Thyroid gland (tissue), 4 donors: ENCODE results near the gene ESF1. TPM values are rescaled to one million over a fixed set of nuclear protein-coding genes. Genes with fewer than 3 reads are reported as not detected.

Experiments
- DNase-seq, 2 donors: peaks; one replicate each; pipeline ENCODE4 v3.0.0-alpha.2; 2019
- H3K27ac ChIP-seq, 3 donors: fragments of 200-600 bp; sonication (generic); 1 replicate in 2 of 3; 2 replicates in 1 of 3; pipeline ENCODE4 v1.5.1; 2016 to 2019; ENCODE audit warnings: mild to moderate bottlenecking in 1 of 3, moderate library complexity in 1 of 3
- H3K27me3 ChIP-seq: fragments of 200-600 bp; sonication (generic); one replicate; pipeline ENCODE4 v1.5.1; 2019
- H3K36me3 ChIP-seq, 2 donors: fragments of 200-600 bp; sonication (generic); one replicate each; pipeline ENCODE4 v1.5.1; 2016 to 2019
- H3K4me1 ChIP-seq, 2 donors: fragments of 200-600 bp; sonication (generic); one replicate each; pipeline ENCODE4 v1.5.1; 2017 to 2019
- H3K4me3 ChIP-seq, 3 donors: fragments of 200-600 bp; sonication (generic); replicated peaks in 1 of 3; 1 replicate in 2 of 3; 2 replicates in 1 of 3; pipeline ENCODE4 v1.5.1; 2016; ENCODE audit warnings: mild to moderate bottlenecking in 1 of 3
- H3K9me3 ChIP-seq: fragments of 200-600 bp; sonication (generic); one replicate; pipeline ENCODE4 v1.5.1; 2017
- CTCF ChIP-seq, 6 experiments: fragments of 200-600 bp in 3 of 6; fragments of 450-650 bp in 3 of 6; sonication (generic) in 3 of 6; IDR thresholded peaks; one replicate each; pipeline ENCODE4 v1.5.1; 2016 to 2019; ENCODE audit warnings: antibody characterized with exemption in 6 of 6, mild to moderate bottlenecking in 2 of 6, inconsistent platforms in 1 of 6, moderate library complexity in 1 of 6
- POLR2A ChIP-seq, 2 donors: fragments of 450-650 bp; IDR thresholded peaks; one replicate each; pipeline ENCODE4 v1.6.1; 2017; ENCODE audit warnings: antibody characterized with exemption in 2 of 2, mild to moderate bottlenecking in 2 of 2, moderate library complexity in 1 of 2
- WGBS, 2 donors: methylation state at CpG; one replicate each; pipeline ENCODE4 v1.1.5; 2017; 5-methylcytosine and 5-hydroxymethylcytosine counted together
- intact Hi-C: fragments of 100-400 bp; cut with DNase I; formaldehyde crosslinking; loops from one replicate; pipeline ENCODE4 v1.15.1; 2023
- total RNA-seq, 4 donors: library from RNA; depleted of rRNA; stranded (reverse); fragments of >200 nt; gene quantifications; one replicate each; pipeline ENCODE4 v1.2.3, GENCODE V29; 2016

The ESF1 gene
- total RNA-seq, 4 donors from 2014 or later = 10.0 to 11.9 (median 10.8) TPM

- Histone ChIP-seq H3K27ac (no peak overlapping the region), H3K27me3 (no peaks in the 10 kb centered on the region), H3K36me3 (peaks cover 9 to 24% of the 10 kb centered on the region in 2 donors), H3K4me3 (no peak overlapping the region), H3K9me3 (no peaks in the 10 kb centered on the region), H3K4me1 (no peaks in the 10 kb centered on the region)
- TF ChIP-seq CTCF (IDR thresholded peaks at IDR 0.05) (no peak), POLR2A (IDR thresholded peaks at IDR 0.05) (no peak)
- 97 to 99% methylated on average over 1 of the region's 1 CpG for WGBS, 2 donors
- intact Hi-C loops = no loop called here
- DNase-seq = no peak
These were observed 25.8 kb downstream of the ESF1 start for GRCh38 chr20:13758884-13759283.

GRCh38 chr20:13756551-13756950, 28.2 kb downstream of the ESF1 start:
- no peaks in the 10 kb centered on the region for H3K9me3 ChIP-seq
- TF ChIP-seq POLR2A (IDR thresholded peaks at IDR 0.05) (no peak), CTCF (IDR thresholded peaks at IDR 0.05) (no peak)
- H3K27me3 ChIP-seq = no peaks in the 10 kb centered on the region
- H3K4me3 ChIP-seq = no peak overlapping the region
- WGBS, 2 donors = 97 to 100% methylated on average over 1 of the region's 1 CpG
- intact Hi-C loops = no loop called here
- DNase-seq = no peak
- no peaks in the 10 kb centered on the region for H3K4me1 ChIP-seq
- H3K36me3 ChIP-seq = peaks cover 9 to 19% of the 10 kb centered on the region in 2 donors
- H3K27ac ChIP-seq = no peak overlapping the region

GRCh38 chr20:13755809-13756208, 28.9 kb downstream of the ESF1 start:
- Histone ChIP-seq H3K4me1 (no peaks in the 10 kb centered on the region), H3K4me3 (no peak overlapping the region), H3K9me3 (no peaks in the 10 kb centered on the region), H3K36me3 (peaks cover 9 to 19% of the 10 kb centered on the region in 2 donors), H3K27ac (no peak overlapping the region), H3K27me3 (no peaks in the 10 kb centered on the region)
- intact Hi-C loops = no loop called here
- WGBS, 2 donors = 51 to 54% methylated on average over 5 of the region's 5 CpGs
- no peak for TF ChIP-seq CTCF (IDR thresholded peaks at IDR 0.05)
- TF ChIP-seq POLR2A (IDR thresholded peaks at IDR 0.05) = no peak
- no peak for DNase-seq

GRCh38 chr20:13753436-13754036, 31.2 kb downstream of the ESF1 start:
- 94 to 96% methylated on average over 2 of the region's 2 CpGs for WGBS, 2 donors
- intact Hi-C loops = no loop called here
- peaks cover 0 to 8% of the 10 kb centered on the region in 2 donors for H3K36me3 ChIP-seq
- H3K9me3 ChIP-seq = no peaks in the 10 kb centered on the region
- H3K4me3 ChIP-seq = no peak overlapping the region
- no peak for TF ChIP-seq POLR2A (IDR thresholded peaks at IDR 0.05)
- TF ChIP-seq CTCF (IDR thresholded peaks at IDR 0.05) = no peak
- H3K27me3 ChIP-seq = no peaks in the 10 kb centered on the region
- no peak for DNase-seq
- H3K27ac ChIP-seq = no peak overlapping the region
- H3K4me1 ChIP-seq = no peaks in the 10 kb centered on the region

- no peak for TF ChIP-seq POLR2A (IDR thresholded peaks at IDR 0.05)
- no peak for TF ChIP-seq CTCF (IDR thresholded peaks at IDR 0.05)
- Histone ChIP-seq H3K9me3 (no peaks in the 10 kb centered on the region), H3K36me3 (no peaks in the 10 kb centered on the region), H3K27ac (no peak overlapping the region), H3K27me3 (no peaks in the 10 kb centered on the region), H3K4me3 (no peak overlapping the region), H3K4me1 (no peaks in the 10 kb centered on the region)
- no peak for DNase-seq
- intact Hi-C loops = no loop called here
- 91 to 96% methylated on average over 3 of the region's 3 CpGs for WGBS, 2 donors
These were observed 34.9 kb downstream of the ESF1 start for GRCh38 chr20:13749811-13750210.
